BE2C (cell line): ENCODE data around the gene CYSLTR1. TPM values are rescaled to one million over a fixed set of nuclear protein-coding genes. Genes with fewer than 3 reads are reported as not detected.

Experiments used
- DNase-seq: peaks from one replicate; pipeline ENCODE4 v3.0.0-alpha.2; 2020
- H3K27me3 ChIP-seq: fragments of 250-450 bp; sonication (Bioruptor Pico); 2 replicates; pipeline ENCODE4 v1.5.1; 2020; ENCODE audit warnings: mild to moderate bottlenecking
- H3K36me3 ChIP-seq: fragments of 250-450 bp; sonication (Bioruptor Pico); 2 replicates; pipeline ENCODE4 v1.5.1; 2020; ENCODE audit warnings: mild to moderate bottlenecking
- H3K4me1 ChIP-seq: fragments of 250-450 bp; sonication (Bioruptor Pico); 2 replicates; pipeline ENCODE4 v1.5.1; 2020
- H3K4me3 ChIP-seq: 2 replicates; pipeline ENCODE4 v1.5.1; 2011; ENCODE audit warnings: low read depth, low read length
- H3K9me3 ChIP-seq: fragments of 250-450 bp; sonication (Bioruptor Pico); 2 replicates; pipeline ENCODE4 v1.5.1; 2020
- polyA plus RNA-seq: library from polyadenylated mRNA; unstranded; fragments of >200 nt; gene quantifications from one replicate; pipeline ENCODE4 v1.2.1, GENCODE V29; 2012; ENCODE audit warnings: low read depth, missing spikeins; ENCODE audit not compliant: insufficient read length, insufficient read depth
- TF ChIP-seq, protein P1 (sequence below): IDR thresholded peaks from 2 replicates; pipeline ENCODE4 v1.5.1; 2012; ENCODE audit warnings: mild to moderate bottlenecking, low read depth, low read length

Gene CYSLTR1, protein sequence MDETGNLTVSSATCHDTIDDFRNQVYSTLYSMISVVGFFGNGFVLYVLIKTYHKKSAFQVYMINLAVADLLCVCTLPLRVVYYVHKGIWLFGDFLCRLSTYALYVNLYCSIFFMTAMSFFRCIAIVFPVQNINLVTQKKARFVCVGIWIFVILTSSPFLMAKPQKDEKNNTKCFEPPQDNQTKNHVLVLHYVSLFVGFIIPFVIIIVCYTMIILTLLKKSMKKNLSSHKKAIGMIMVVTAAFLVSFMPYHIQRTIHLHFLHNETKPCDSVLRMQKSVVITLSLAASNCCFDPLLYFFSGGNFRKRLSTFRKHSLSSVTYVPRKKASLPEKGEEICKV
- not detected for polyA plus RNA-seq

DNA sequence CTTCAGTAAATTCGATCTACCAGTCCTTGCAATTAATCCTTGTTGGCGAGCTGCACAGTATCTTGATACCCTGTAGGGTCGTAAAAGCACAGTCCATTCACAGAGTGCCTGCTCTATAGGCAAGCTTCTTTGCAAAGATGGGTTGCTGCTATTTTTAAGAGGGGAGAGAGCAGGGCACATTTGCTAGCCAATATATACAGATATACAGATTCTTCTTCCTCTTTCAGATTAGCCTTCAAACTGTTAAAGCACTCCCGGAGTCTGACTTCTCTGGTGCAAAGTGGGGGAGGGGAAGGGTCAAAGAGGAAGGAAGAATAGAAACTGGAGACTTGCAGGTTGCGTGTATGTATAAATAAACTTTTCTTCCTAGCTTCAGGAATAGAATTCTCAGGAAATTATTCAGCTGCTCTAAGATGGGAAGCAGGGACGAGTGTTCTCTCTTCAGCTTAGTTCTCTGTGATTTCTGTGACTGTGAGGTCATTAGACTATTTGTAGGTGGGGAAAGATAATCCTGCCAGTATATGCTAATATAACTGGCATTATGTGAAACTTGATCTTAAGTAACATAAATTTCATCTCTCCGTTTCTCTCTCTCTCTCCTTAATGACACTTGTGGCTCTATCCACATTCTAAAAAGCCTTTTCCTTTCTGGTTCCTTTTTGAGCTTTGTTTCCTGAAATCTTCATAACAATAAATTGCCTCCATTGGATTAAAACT is at the start of gene CYSLTR1:
Gene CYSLTR1, minus strand, starts transcription at position 242 of the 717 bp plus-strand sequence. CDS start 53,865 bp downstream, outside the sequence.
- Histone ChIP-seq H3K36me3 (no peaks in the 10 kb centered on the region), H3K4me3 (no peak within 1 kb of the TSS), H3K4me1 (no peaks in the 10 kb centered on the region), H3K9me3 (no peaks in the 10 kb centered on the region), H3K27me3 (no peaks in the 10 kb centered on the region)
- TF ChIP-seq, protein P1, sequence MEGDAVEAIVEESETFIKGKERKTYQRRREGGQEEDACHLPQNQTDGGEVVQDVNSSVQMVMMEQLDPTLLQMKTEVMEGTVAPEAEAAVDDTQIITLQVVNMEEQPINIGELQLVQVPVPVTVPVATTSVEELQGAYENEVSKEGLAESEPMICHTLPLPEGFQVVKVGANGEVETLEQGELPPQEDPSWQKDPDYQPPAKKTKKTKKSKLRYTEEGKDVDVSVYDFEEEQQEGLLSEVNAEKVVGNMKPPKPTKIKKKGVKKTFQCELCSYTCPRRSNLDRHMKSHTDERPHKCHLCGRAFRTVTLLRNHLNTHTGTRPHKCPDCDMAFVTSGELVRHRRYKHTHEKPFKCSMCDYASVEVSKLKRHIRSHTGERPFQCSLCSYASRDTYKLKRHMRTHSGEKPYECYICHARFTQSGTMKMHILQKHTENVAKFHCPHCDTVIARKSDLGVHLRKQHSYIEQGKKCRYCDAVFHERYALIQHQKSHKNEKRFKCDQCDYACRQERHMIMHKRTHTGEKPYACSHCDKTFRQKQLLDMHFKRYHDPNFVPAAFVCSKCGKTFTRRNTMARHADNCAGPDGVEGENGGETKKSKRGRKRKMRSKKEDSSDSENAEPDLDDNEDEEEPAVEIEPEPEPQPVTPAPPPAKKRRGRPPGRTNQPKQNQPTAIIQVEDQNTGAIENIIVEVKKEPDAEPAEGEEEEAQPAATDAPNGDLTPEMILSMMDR: no peak
- no peak for DNase-seq

DNA sequence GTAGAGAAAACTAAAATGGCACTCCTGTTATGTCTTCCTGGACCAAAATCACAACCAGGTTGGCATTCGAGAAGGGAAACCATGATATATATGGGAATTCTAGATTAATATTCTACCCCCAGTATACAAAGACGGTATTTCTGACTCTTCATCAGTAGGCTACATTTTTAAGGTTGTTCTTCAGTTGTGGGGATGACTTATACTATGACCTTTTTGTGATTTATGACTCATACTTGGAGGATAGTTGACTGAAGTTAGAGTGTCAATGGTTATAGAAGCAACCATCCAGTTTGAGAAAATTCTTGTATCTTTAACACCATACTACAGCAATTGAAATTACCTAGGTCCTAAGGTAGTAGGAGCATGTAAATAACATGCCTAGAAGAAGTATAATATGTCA is 49.8 kb upstream of the CYSLTR1 start:
- Histone ChIP-seq H3K27me3 (no peaks in the 10 kb centered on the region), H3K9me3 (no peaks in the 10 kb centered on the region), H3K36me3 (no peaks in the 10 kb centered on the region), H3K4me3 (no peak overlapping the region), H3K4me1 (no peaks in the 10 kb centered on the region)
- TF ChIP-seq, protein P1: no peak
- no peak for DNase-seq

DNA sequence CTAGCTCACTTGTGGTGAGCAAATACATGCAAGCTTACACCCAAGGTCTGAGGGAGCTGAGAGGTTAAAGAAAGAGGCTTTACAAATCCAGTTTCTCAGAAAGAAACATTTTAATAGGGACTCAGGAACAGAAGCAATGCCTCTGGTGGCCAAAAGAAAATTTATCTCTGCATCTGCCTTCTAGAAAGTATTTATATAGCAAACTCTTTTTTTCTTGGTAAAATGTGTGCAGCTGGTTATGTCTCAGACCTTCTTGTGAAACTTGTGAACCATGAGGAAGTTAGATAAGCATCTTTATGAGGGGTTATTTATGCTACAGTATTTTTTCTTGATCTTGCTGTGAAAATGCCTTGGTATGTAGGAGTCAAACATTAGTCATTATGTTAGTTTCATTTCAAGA is 48.5 kb upstream of the CYSLTR1 start:
- no peak for DNase-seq
- TF ChIP-seq, protein P1: no peak
- H3K4me1 ChIP-seq: no peaks in the 10 kb centered on the region
- no peaks in the 10 kb centered on the region for H3K9me3 ChIP-seq
- no peak overlapping the region for H3K4me3 ChIP-seq
- H3K36me3 ChIP-seq: no peaks in the 10 kb centered on the region
- H3K27me3 ChIP-seq: no peaks in the 10 kb centered on the region

DNA sequence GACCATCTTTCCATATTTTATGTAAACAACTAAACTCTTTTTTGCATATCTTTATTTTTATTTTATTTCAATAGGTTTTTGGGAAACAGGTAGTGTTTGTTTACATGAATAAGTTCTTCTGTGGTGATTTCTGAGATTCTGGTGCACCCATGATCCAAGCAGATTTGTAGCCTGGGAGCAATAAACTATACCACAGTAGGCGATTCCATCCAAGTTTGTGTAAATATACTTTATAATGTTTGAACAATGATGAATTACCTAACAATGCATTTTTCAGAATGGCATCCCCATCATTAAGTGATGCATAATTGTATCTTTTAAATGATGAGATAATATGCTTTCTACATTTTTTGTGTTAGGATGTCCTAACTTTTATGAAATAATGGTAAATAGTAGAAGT is 39.2 kb upstream of the CYSLTR1 start:
- Histone ChIP-seq H3K9me3 (no peaks in the 10 kb centered on the region), H3K36me3 (no peaks in the 10 kb centered on the region), H3K4me3 (no peak overlapping the region), H3K4me1 (no peaks in the 10 kb centered on the region), H3K27me3 (no peaks in the 10 kb centered on the region)
- TF ChIP-seq, protein P1: no peak
- DNase-seq: no peak

DNA sequence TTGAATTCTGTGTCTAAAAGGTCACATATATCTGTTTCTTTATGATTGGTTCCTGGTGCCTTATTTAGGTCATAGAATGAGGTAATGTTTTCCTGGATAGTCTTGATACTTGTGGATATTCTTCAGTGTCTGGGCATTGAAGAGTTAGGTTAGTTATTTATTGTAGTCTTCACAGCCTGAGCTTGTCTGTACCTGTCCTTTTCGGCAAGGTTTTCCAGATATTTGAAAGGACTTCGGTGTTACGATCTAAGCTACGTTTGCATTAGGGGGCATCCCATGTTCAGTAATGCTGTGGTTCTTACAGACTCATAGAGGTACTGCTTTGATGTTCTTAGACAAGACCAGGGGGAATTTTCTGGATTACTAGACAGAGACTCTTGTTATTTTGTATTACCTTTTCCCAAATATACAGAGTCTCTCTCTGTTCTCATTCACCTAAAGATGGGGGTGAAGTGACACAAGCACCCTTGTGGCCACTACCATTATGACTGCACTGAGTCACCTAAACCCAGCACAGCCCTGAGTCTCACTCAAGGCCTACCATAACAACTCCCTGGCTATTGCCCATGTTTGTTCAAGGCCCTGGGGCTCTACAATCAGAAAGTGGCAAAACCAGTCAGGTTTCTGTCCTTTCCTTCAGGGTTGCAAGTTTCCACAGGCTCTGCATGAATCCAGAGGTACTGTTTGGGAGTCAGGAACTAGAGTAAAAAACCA is 30.1 kb upstream of the CYSLTR1 start:
- no peak for DNase-seq
- TF ChIP-seq, protein P1: no peak
- H3K36me3 ChIP-seq: no peaks in the 10 kb centered on the region
- H3K4me3 ChIP-seq: no peak overlapping the region
- no peaks in the 10 kb centered on the region for H3K27me3 ChIP-seq
- H3K9me3 ChIP-seq: no peaks in the 10 kb centered on the region
- H3K4me1 ChIP-seq: no peaks in the 10 kb centered on the region

DNA sequence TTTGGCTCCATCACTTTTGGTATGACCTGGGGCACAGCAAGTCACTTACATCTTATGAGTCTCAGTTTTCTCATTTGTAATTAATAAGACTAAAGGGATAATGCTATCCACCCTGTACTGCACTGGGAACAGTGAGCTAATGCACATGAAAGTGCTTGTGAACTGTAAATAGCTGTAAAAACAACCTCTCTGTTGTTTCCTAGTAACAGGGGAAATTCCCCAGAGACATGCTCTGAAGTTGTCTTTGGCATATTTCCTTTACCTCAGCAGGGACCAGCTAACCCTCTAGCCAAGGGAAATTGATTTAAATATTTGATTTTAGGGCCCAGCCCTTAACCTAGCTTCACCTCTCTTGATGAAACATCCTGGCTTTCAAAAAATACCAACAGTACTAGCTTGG is 6.1 kb upstream of the CYSLTR1 start:
- H3K9me3 ChIP-seq: no peaks in the 10 kb centered on the region
- no peaks in the 10 kb centered on the region for H3K27me3 ChIP-seq
- TF ChIP-seq, protein P1: no peak
- no peak overlapping the region for H3K4me3 ChIP-seq
- no peaks in the 10 kb centered on the region for H3K36me3 ChIP-seq
- H3K4me1 ChIP-seq: no peaks in the 10 kb centered on the region
- DNase-seq: no peak
